Measurements from ENCODE around the gene VASH2. TPM values are rescaled to one million over a fixed set of nuclear protein-coding genes. Genes with fewer than 3 reads are reported as not detected.
"Not testable (repeated sequence)": the region's sequence is repeated elsewhere in the genome, so short reads cannot be mapped to it uniquely, and the experiment has no call there.

The VASH2 gene
- 0.10 and 0.39 TPM in 2 replicates for total RNA-seq

GRCh38 chr1:212950243-212951125 lies at the start of gene VASH2:
Gene VASH2, plus strand, starts transcription at chr1:212950541. Its CDS starts 1,002 bp downstream, at chr1:212951543.
- Mint-ChIP-seq H3K27me3 (ENCODE audit: insufficient read depth) (peaks cover 52% of the 10 kb centered on the region), H3K4me3 (peak within 1 kb of the TSS; percentile 82), H3K9me3 (peaks cover 3% of the 10 kb centered on the region), H3K4me1 (ENCODE audit: low read depth) (peaks cover 6% of the 10 kb centered on the region), H3K36me3 (ENCODE audit: low read depth) (no peaks in the 10 kb centered on the region), H3K27ac (no peak within 1 kb of the TSS)
- intact Hi-C loops (cut with micrococcal nuclease): loop anchor here (1.0 to 5.0 kb wide), 4 partner anchors 65 to 383 kb away; partner anchors contain the start of genes ANGEL2, FLVCR1, NSL1 and TATDN3
- DNase-seq (ENCODE audit: low spot score): peak; percentile 61

GRCh38 chr1:212901290-212901689 lies 49.1 kb upstream of the VASH2 start:
- no peak for DNase-seq (ENCODE audit: low spot score)
- H3K36me3 Mint-ChIP-seq (ENCODE audit: low read depth): peaks cover 33% of the 10 kb centered on the region
- intact Hi-C loops (cut with micrococcal nuclease): no loop called here
- no peak overlapping the region for H3K27ac Mint-ChIP-seq
- peaks cover 22% of the 10 kb centered on the region for H3K9me3 Mint-ChIP-seq
- H3K27me3 Mint-ChIP-seq (ENCODE audit: insufficient read depth): peaks cover 10% of the 10 kb centered on the region
- no peak overlapping the region for H3K4me3 Mint-ChIP-seq
- H3K4me1 Mint-ChIP-seq (ENCODE audit: low read depth): no peaks in the 10 kb centered on the region

DNA sequence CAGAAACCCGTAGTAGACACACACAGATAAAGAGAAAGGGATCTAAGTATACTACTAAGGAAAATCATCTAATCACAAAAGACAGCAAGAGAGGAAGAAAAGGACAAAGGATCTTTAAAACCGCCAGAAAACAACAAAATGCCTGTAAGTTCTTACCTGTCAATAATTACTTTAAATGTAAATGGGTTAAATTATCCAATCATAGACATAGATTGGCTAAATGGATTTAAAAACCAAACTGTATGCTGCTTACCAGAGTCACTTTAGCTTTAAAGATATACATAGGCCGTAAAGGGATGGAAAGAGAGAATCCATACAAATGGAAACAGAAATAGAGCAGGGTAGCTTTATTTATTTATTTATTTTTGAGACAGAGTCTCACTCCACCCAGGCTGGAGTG lies 48.3 kb upstream of the VASH2 start:
- H3K4me3 Mint-ChIP-seq: no peak overlapping the region
- no peak for DNase-seq (ENCODE audit: low spot score)

DNA sequence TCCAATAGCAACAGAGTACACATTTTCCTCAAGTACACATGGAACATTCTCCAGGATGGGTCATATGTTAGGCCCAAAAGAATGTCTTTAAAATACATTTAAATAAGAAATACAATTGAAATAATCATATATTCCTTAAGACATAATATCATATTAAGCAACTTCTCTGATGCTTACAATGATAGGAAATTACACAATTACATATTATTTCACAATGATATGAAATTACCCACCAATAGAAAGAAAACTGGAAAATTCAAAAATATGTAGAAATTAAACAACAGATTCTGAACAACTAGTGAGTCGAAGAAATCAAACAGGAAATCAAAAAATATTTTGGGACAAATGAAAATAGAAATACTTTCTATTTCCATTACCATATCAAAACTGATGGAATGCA lies 46.7 kb upstream of the VASH2 start:
- no peak for DNase-seq (ENCODE audit: low spot score)
- Mint-ChIP-seq H3K36me3 (ENCODE audit: low read depth) (peaks cover 23% of the 10 kb centered on the region), H3K27me3 (ENCODE audit: insufficient read depth) (peaks cover 12% of the 10 kb centered on the region), H3K27ac (no peak overlapping the region), H3K4me3 (no peak overlapping the region), H3K9me3 (peaks cover 22% of the 10 kb centered on the region), H3K4me1 (ENCODE audit: low read depth) (no peaks in the 10 kb centered on the region)
- intact Hi-C loops (cut with micrococcal nuclease): no loop called here

More for the DNA sequence above, 48.3 kb upstream of the VASH2 start:
- Mint-ChIP-seq H3K27me3 (ENCODE audit: insufficient read depth) (peaks cover 12% of the 10 kb centered on the region), H3K4me1 (ENCODE audit: low read depth) (no peaks in the 10 kb centered on the region), H3K27ac (no peak overlapping the region), H3K36me3 (ENCODE audit: low read depth) (peaks cover 32% of the 10 kb centered on the region), H3K9me3 (peaks cover 22% of the 10 kb centered on the region)
- intact Hi-C loops (cut with micrococcal nuclease): no loop called here

DNA sequence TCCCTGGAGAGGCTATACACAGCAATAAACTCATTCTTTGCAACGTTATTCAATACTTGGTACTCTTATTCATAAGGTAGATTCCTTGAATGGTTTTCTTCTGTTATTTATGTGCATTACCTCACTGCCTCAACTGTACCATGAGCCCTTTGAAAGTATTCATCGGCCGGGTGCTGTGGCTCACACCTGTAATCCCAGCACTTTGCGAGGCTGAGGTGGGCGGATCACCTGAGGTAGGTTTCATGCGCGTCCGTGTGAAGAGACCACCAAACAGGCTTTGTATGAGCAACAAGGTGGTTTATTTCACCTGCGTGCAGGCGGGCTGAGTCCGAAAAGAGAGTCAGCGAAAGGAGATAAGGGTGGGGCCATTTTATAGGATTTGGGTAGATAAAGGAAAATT lies 42.3 kb upstream of the VASH2 start:
- H3K4me1 Mint-ChIP-seq (ENCODE audit: low read depth); H3K9me3 Mint-ChIP-seq; H3K36me3 Mint-ChIP-seq (ENCODE audit: low read depth); H3K4me3 Mint-ChIP-seq; DNase-seq (ENCODE audit: low spot score); H3K27ac Mint-ChIP-seq; intact Hi-C loops (cut with micrococcal nuclease): not testable (repeated sequence)
- peaks cover 12% of the 10 kb centered on the region for H3K27me3 Mint-ChIP-seq (ENCODE audit: insufficient read depth)

DNA sequence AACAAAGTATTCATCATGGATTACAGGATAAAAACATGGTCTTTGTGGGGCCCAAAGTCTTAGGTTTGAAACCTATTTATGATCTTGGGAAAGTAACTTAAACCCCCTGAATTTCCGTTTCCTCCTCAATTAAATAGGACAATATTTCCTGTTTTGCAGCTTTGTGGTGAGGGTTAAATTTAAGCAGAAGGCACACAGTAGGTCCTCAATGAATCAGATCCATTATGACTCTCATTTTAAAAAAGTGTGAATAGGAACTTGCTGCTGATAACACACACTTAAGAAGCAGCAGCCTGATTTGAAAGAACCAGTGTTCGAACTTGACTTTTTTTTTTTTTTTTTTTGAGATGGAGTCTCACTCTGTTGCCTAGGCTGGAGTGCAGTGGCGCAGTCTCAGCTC lies 41.4 kb upstream of the VASH2 start:
- H3K4me1 Mint-ChIP-seq (ENCODE audit: low read depth): no peaks in the 10 kb centered on the region

GRCh38 chr1:212909652-212910063 lies 40.7 kb upstream of the VASH2 start:
- H3K9me3 Mint-ChIP-seq: no peaks in the 10 kb centered on the region
- H3K27ac Mint-ChIP-seq: no peak overlapping the region
- H3K4me3 Mint-ChIP-seq: no peak overlapping the region
- H3K36me3 Mint-ChIP-seq (ENCODE audit: low read depth): no peaks in the 10 kb centered on the region
- DNase-seq (ENCODE audit: low spot score): no peak
- intact Hi-C loops (cut with micrococcal nuclease): no loop called here
- H3K27me3 Mint-ChIP-seq (ENCODE audit: insufficient read depth): peaks cover 10% of the 10 kb centered on the region
- no peaks in the 10 kb centered on the region for H3K4me1 Mint-ChIP-seq (ENCODE audit: low read depth)

More for the DNA sequence above, 41.4 kb upstream of the VASH2 start:
- intact Hi-C loops (cut with micrococcal nuclease): no loop called here
- Mint-ChIP-seq H3K36me3 (ENCODE audit: low read depth) (no peaks in the 10 kb centered on the region), H3K4me3 (no peak overlapping the region), H3K27ac (no peak overlapping the region), H3K9me3 (no peaks in the 10 kb centered on the region), H3K27me3 (ENCODE audit: insufficient read depth) (peaks cover 12% of the 10 kb centered on the region)
- DNase-seq (ENCODE audit: low spot score): no peak

GRCh38 chr1:212910213-212910612 lies 40.1 kb upstream of the VASH2 start:
- H3K4me3 Mint-ChIP-seq; H3K9me3 Mint-ChIP-seq; H3K4me1 Mint-ChIP-seq (ENCODE audit: low read depth); H3K27ac Mint-ChIP-seq; H3K27me3 Mint-ChIP-seq (ENCODE audit: insufficient read depth); intact Hi-C loops (cut with micrococcal nuclease); DNase-seq (ENCODE audit: low spot score); H3K36me3 Mint-ChIP-seq (ENCODE audit: low read depth): not testable (repeated sequence)

- H3K4me1 Mint-ChIP-seq (ENCODE audit: low read depth); H3K4me3 Mint-ChIP-seq; DNase-seq (ENCODE audit: low spot score); H3K36me3 Mint-ChIP-seq (ENCODE audit: low read depth); H3K9me3 Mint-ChIP-seq; intact Hi-C loops (cut with micrococcal nuclease); H3K27ac Mint-ChIP-seq: not testable (repeated sequence)
- H3K27me3 Mint-ChIP-seq (ENCODE audit: insufficient read depth): peaks cover 17% of the 10 kb centered on the region
Observed at GRCh38 chr1:212913638-212914037, 36.7 kb upstream of the VASH2 start.

GRCh38 chr1:212914110-212914509 lies 36.2 kb upstream of the VASH2 start:
- H3K36me3 Mint-ChIP-seq (ENCODE audit: low read depth); H3K4me1 Mint-ChIP-seq (ENCODE audit: low read depth); H3K4me3 Mint-ChIP-seq; H3K9me3 Mint-ChIP-seq; H3K27ac Mint-ChIP-seq; intact Hi-C loops (cut with micrococcal nuclease); DNase-seq (ENCODE audit: low spot score): not testable (repeated sequence)
- H3K27me3 Mint-ChIP-seq (ENCODE audit: insufficient read depth): peaks cover 17% of the 10 kb centered on the region

DNA sequence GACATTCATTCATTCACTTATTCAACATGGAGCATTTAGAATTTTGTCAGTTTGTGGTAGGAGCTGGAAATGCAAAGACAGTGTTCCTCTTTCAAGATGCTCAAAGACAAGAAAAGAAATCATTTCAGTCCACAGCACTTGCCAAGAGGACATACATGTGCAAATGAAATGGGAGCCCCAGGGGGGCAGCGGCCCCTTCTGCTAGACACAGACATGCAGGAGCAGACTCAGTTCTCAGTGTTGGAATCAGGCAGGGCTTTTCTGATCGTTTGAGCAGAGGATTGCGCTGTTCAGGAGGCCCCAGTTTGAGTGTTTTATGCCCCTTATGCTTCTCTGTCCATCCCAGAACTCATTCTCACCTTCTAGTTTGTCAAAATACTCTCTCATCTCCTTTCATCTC lies 35.6 kb upstream of the VASH2 start:
- Mint-ChIP-seq H3K4me3 (no peak overlapping the region), H3K36me3 (ENCODE audit: low read depth) (no peaks in the 10 kb centered on the region), H3K27ac (no peak overlapping the region), H3K27me3 (ENCODE audit: insufficient read depth) (peaks cover 17% of the 10 kb centered on the region), H3K9me3 (no peaks in the 10 kb centered on the region), H3K4me1 (ENCODE audit: low read depth) (peaks cover 6% of the 10 kb centered on the region)
- no peak for DNase-seq (ENCODE audit: low spot score)
- intact Hi-C loops (cut with micrococcal nuclease): no loop called here

GRCh38 chr1:212915245-212916091 lies 34.9 kb upstream of the VASH2 start:
- Mint-ChIP-seq H3K27me3 (ENCODE audit: insufficient read depth) (peaks cover 17% of the 10 kb centered on the region), H3K4me1 (ENCODE audit: low read depth) (peaks cover 6% of the 10 kb centered on the region), H3K36me3 (ENCODE audit: low read depth) (no peaks in the 10 kb centered on the region), H3K4me3 (no peak overlapping the region), H3K9me3 (no peaks in the 10 kb centered on the region), H3K27ac (no peak overlapping the region)
- intact Hi-C loops (cut with micrococcal nuclease): no loop called here
- DNase-seq (ENCODE audit: low spot score): no peak
